Measurements from ENCODE around the gene SP9.

Gene SP9

GRCh38 chr2:174334781-174335251 is at the start of gene SP9:
TSS of gene SP9 (plus strand) at chr2:174334954. CDS start at chr2:174335093, 139 bp downstream.
- no peak for DNase-seq

GRCh38 chr2:174286172-174286571 is 48.6 kb upstream of the SP9 start:
- no peak for DNase-seq

- no peak for DNase-seq
Observed at GRCh38 chr2:174292908-174293307, 41.8 kb upstream of the SP9 start.

- no peak for DNase-seq
Observed at GRCh38 chr2:174300114-174300513, 34.6 kb upstream of the SP9 start.

GRCh38 chr2:174312581-174313234 is 22.0 kb upstream of the SP9 start:
- no peak for DNase-seq

GRCh38 chr2:174322149-174322548 is 12.6 kb upstream of the SP9 start:
- DNase-seq: no peak

GRCh38 chr2:174322746-174323145 is 12.0 kb upstream of the SP9 start:
- no peak for DNase-seq

GRCh38 chr2:174324530-174324929 is 10.2 kb upstream of the SP9 start:
- DNase-seq: no peak

- no peak for DNase-seq
Observed at GRCh38 chr2:174325373-174326160, 9.2 kb upstream of the SP9 start.

GRCh38 chr2:174326161-174327020 is 8.4 kb upstream of the SP9 start:
- peak in 1 of 2 experiments; percentile 33 for DNase-seq

GRCh38 chr2:174327021-174327840 is 7.5 kb upstream of the SP9 start:
- no peak for DNase-seq

- DNase-seq: no peak
Observed at GRCh38 chr2:174327841-174328113, 7.0 kb upstream of the SP9 start.

- no peak for DNase-seq
Observed at GRCh38 chr2:174328114-174328960, 6.4 kb upstream of the SP9 start.

- no peak for DNase-seq
Observed at GRCh38 chr2:174328961-174329715, 5.6 kb upstream of the SP9 start.

- DNase-seq: no peak
Observed at GRCh38 chr2:174330945-174331594, 3.7 kb upstream of the SP9 start.

GRCh38 chr2:174331595-174332216 is 3.0 kb upstream of the SP9 start:
- no peak for DNase-seq

GRCh38 chr2:174332217-174332963 is 2.4 kb upstream of the SP9 start:
- no peak for DNase-seq

- no peak for DNase-seq
Observed at GRCh38 chr2:174333017-174333371, 1.8 kb upstream of the SP9 start.

All from stimulated activated CD4-positive, alpha-beta T cell treated with anti-CD3 and anti-CD28 coated beads, Interleukin-4, amount 100 ng/mL, for 4 hours (primary cell).